Measurements from ENCODE around the gene SNX14. TPM values are rescaled to one million over a fixed set of nuclear protein-coding genes. Genes with fewer than 3 reads are reported as not detected.

SNX14 gene
- total RNA-seq, 3 donors from 2014 or later: 21.1 to 30.2 (median 25.7) TPM

DNA sequence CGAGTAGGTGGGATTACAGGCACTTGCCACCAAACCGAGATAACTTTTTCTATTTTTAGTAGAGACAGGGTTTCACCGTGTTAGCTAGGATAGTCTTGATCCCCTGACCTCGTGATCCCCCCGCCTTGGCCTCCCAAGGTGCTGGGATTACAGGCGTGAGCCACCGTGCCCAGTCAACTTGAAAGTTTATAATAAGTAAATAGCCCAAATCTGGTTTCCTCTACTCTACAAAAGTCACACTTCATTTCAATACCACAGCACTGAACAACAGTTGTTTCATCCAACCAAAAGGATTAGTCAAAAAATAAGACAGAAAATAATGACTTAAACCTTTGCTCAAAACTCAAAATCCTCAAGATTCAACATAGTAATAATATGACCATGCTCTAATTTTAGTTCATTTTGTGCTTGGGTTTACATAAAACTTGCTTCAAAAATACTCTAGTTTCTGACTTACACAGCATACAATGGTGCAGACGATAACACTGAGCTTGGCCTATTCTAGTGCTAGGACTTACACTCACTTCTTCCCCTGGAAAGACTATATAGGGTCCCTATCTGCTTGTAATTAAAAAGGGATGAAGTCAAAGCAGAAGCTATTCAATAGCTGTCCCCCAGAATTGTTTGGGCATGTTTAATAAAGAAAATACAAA, 87.1 kb downstream of the SNX14 start:
- Mint-ChIP-seq H3K4me3 (no peak overlapping the region), H3K36me3 (ENCODE audit: insufficient read depth) (peaks cover 43% of the 10 kb centered on the region), H3K4me1 (ENCODE audit: low read depth) (peaks cover 3% of the 10 kb centered on the region), H3K27me3 (ENCODE audit: low read depth) (no peaks in the 10 kb centered on the region), H3K9me3 (no peaks in the 10 kb centered on the region)
- ATAC-seq: peak; percentile 53 to 78
- DNase-seq: no peak

DNA sequence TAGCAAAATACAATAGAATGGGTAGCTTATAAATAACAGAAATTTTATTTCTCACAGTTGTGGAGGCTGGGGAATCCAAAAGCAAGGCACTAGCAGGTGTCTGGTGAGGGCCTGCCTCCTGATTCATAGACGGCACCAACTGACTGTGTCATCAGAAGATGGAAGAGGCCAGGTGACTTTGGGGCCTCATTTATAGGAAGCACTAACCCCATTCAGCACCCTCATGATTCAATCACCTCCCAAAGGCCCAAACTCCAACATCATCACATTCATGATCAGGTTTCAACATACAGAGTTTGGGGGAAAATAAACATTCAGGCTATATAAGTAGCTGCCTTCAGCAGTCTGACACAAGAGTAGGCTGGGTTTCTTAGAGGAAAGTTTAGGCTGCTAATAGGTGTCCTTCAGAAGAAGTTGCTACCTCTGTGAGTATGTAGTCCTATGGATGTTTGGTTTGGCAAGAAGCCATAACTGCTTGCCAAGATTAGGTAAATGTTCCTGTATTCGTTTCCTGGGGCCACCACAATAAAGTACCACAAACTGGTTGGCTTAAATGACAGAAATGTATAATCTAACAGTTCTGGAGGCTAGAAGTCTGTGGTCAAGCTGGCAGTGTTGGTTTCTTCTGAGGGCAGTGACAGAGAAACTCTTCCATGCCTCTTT, 94.9 kb downstream of the SNX14 start:
- Mint-ChIP-seq H3K27me3 (ENCODE audit: low read depth) (no peaks in the 10 kb centered on the region), H3K4me3 (no peak overlapping the region), H3K4me1 (ENCODE audit: low read depth) (peaks cover 18% of the 10 kb centered on the region), H3K9me3 (peaks cover 11% of the 10 kb centered on the region), H3K36me3 (ENCODE audit: insufficient read depth) (peaks cover 26% of the 10 kb centered on the region)
- DNase-seq (no peak), ATAC-seq (no peak)

- Mint-ChIP-seq H3K4me3 (no peak overlapping the region), H3K4me1 (ENCODE audit: low read depth) (peaks cover 18% of the 10 kb centered on the region), H3K9me3 (peaks cover 11% of the 10 kb centered on the region), H3K36me3 (ENCODE audit: insufficient read depth) (peaks cover 16% of the 10 kb centered on the region), H3K27me3 (ENCODE audit: low read depth) (no peaks in the 10 kb centered on the region)
- no peak for DNase-seq
- no peak for ATAC-seq
These were observed 96.8 kb downstream of the SNX14 start for GRCh38 chr6:85496856-85497255.

GRCh38 chr6:85496009-85496579, 97.6 kb downstream of the SNX14 start:
- Mint-ChIP-seq H3K4me1 (ENCODE audit: low read depth) (peaks cover 18% of the 10 kb centered on the region), H3K9me3 (peaks cover 11% of the 10 kb centered on the region), H3K27me3 (ENCODE audit: low read depth) (no peaks in the 10 kb centered on the region), H3K4me3 (no peak overlapping the region), H3K36me3 (ENCODE audit: insufficient read depth) (peaks cover 14% of the 10 kb centered on the region)
- ATAC-seq (peak in 1 of 2 donors; percentile 76), DNase-seq (no peak)

DNA sequence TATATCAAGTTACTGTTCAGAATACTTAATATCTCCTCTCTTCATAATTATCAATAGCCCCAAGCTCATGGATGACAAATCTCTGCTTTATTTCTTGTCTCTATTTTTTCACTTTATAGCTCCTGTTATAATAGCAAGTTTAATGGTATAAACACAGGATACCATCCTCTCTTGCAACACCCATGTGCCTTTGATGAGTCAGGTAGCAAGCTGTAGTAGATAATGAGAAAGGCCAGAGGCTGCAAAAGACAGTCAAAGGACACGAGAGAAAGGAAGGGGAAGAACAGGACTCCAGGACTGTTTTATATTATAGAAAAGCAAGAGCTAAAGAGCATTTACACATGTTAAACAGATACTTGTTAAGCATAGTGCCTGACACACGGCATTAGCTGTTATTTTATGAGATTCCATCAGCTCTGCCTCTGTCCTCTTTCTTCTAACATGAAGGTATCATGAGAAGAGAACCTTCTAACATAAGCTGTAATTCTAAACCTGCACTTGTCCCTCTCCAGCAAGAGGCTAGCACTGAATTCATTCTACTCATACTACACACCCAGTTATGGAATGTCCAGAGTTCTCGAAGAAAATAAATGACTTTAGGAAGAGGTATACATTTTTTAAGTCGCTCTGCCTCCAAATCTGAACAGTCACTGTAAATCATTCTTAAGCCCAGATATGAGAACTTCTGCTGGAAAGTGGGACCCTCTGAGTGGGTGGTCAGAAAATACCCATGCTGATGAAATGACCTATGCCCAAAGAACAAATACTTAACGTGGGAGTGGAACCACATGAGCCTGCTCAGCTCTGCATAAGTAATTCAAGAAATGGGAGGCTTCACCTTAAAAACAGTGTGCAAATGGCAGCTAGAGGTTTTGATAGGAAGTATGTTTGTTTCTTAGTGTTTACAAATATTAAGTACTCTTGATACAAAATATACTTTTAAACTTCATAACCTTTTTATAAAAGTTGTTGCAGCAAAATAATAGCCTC, 98.8 kb downstream of the SNX14 start:
- Mint-ChIP-seq H3K4me1 (ENCODE audit: low read depth) (peaks cover 12% of the 10 kb centered on the region), H3K36me3 (ENCODE audit: insufficient read depth) (peaks cover 10% of the 10 kb centered on the region), H3K9me3 (peaks cover 11% of the 10 kb centered on the region), H3K4me3 (no peak overlapping the region), H3K27me3 (ENCODE audit: low read depth) (no peaks in the 10 kb centered on the region)
- ATAC-seq (no peak), DNase-seq (no peak)

DNA sequence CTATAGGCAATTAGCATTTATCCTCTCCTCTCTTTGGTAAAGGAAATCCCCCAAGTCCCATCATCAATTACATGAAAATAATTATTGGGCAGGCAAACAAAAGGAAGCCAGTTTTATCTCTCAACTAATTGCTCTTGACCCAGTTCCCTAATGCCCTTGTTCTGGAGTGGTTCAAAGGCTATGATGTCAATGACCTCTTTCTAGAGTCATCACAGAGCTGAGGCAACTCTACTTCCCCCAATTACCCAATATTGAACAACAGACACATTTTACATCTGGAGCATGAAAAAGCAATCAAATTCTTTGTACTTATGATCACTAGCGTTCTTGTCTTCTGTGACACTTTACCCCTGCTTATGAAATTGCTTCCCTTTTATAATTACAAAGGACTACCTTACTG, 100.3 kb downstream of the SNX14 start:
- peaks cover 11% of the 10 kb centered on the region for H3K9me3 Mint-ChIP-seq
- H3K4me1 Mint-ChIP-seq (ENCODE audit: low read depth): peaks cover 4% of the 10 kb centered on the region
- H3K36me3 Mint-ChIP-seq (ENCODE audit: insufficient read depth): peaks cover 11% of the 10 kb centered on the region
- DNase-seq: no peak
- H3K27me3 Mint-ChIP-seq (ENCODE audit: low read depth): no peaks in the 10 kb centered on the region
- no peak overlapping the region for H3K4me3 Mint-ChIP-seq
- ATAC-seq: no peak

- H3K36me3 Mint-ChIP-seq (ENCODE audit: insufficient read depth): peaks cover 3% of the 10 kb centered on the region
- H3K27me3 Mint-ChIP-seq (ENCODE audit: low read depth): no peaks in the 10 kb centered on the region
- DNase-seq: no peak
- H3K9me3 Mint-ChIP-seq: no peaks in the 10 kb centered on the region
- no peaks in the 10 kb centered on the region for H3K4me1 Mint-ChIP-seq (ENCODE audit: low read depth)
- H3K4me3 Mint-ChIP-seq: no peak overlapping the region
- ATAC-seq: no peak
These were observed 103.0 kb downstream of the SNX14 start for GRCh38 chr6:85490516-85491248.

DNA sequence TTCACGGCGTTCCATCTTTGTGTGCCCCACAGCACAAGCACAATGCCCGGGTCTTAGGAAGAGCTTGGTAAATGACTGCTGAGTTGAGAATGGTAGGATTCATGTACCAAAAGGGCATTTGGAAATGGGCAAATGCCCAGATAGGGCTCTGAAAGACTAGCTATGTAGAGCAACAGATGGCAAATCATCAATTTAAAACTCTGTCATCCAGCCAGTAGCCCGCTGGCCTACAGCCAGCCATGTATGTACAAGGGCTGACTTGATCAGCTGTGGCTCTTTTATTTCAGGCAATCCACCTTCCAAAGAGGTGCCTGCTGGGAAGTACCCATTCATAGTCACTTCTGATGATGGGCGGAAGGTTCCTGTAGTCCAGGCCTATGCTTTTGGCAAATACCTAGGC, 108.7 kb downstream of the SNX14 start:
- ATAC-seq (no peak), DNase-seq (no peak)
- Mint-ChIP-seq H3K4me3 (no peak overlapping the region), H3K27me3 (ENCODE audit: low read depth) (peaks cover 4% of the 10 kb centered on the region), H3K36me3 (ENCODE audit: insufficient read depth) (peaks cover 2% of the 10 kb centered on the region), H3K9me3 (no peaks in the 10 kb centered on the region), H3K4me1 (ENCODE audit: low read depth) (peaks cover 10% of the 10 kb centered on the region)

DNA sequence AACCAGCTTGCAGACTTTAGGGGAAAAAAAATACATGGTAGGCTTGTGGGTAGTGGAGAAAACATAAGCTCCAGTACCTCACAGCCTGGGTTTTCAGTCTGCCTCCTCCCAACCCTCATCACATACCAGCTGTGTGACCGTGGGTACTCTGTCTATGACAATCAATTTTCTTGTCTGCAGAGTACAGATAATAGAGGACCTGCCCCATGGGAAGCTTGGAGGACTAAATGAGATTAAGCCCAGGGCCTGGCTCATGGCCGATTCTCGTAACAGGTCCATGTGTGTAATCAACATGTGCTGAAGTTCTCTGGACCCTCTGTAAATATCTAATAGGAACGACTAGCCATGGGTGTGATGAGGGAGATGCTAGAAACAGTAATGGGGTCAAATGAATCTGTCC, 109.8 kb downstream of the SNX14 start:
- no peak for ATAC-seq
- H3K9me3 Mint-ChIP-seq: no peaks in the 10 kb centered on the region
- H3K4me1 Mint-ChIP-seq (ENCODE audit: low read depth): peaks cover 10% of the 10 kb centered on the region
- H3K27me3 Mint-ChIP-seq (ENCODE audit: low read depth): peaks cover 4% of the 10 kb centered on the region
- H3K36me3 Mint-ChIP-seq (ENCODE audit: insufficient read depth): no peaks in the 10 kb centered on the region
- no peak overlapping the region for H3K4me3 Mint-ChIP-seq
- no peak for DNase-seq

GRCh38 chr6:85482905-85483700, 110.6 kb downstream of the SNX14 start:
- no peaks in the 10 kb centered on the region for H3K36me3 Mint-ChIP-seq (ENCODE audit: insufficient read depth)
- ATAC-seq (peak; percentile 88 to 89), DNase-seq (peak; percentile 83)
- H3K9me3 Mint-ChIP-seq: no peaks in the 10 kb centered on the region
- peaks cover 4% of the 10 kb centered on the region for H3K27me3 Mint-ChIP-seq (ENCODE audit: low read depth)
- no peak overlapping the region for H3K4me3 Mint-ChIP-seq
- peaks cover 10% of the 10 kb centered on the region for H3K4me1 Mint-ChIP-seq (ENCODE audit: low read depth)

DNA sequence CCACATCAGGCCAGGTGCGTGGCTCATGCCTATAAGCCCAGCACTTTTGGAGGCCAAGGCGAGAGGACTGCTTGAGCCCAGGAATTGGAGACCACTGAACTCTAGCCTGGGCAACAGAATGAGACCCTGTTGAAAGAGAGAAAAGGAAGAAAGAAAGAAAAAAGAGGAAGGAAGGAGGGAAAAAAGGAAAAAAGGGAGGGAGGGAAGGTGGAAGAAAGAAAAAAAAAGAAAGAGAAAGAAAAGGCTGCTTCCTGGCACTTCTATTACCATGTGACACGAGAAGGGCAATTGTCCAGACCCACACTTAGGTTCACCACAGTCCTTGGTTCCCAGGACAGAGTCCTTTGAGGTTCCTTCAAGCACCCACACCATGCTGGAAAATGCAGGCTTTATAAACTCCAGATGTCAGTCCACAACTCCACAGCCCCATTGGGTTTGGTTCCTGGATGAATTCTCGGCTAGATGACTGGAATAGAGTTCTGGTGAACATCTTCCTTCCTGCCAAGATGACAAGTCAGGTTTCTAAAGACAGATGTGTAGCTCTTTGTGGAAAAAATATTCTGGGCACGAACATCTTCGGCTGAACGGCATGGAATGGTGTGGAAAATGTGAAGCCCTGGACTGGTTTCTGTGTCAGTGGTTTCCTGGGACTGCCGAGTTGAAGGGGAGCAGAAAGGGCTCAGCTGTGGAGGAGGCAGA, 111.3 kb downstream of the SNX14 start:
- Mint-ChIP-seq H3K27me3 (ENCODE audit: low read depth) (peaks cover 4% of the 10 kb centered on the region), H3K4me3 (no peak overlapping the region), H3K4me1 (ENCODE audit: low read depth) (peaks cover 10% of the 10 kb centered on the region), H3K36me3 (ENCODE audit: insufficient read depth) (no peaks in the 10 kb centered on the region), H3K9me3 (no peaks in the 10 kb centered on the region)
- peak in 1 of 2 donors; percentile 15 for ATAC-seq
- no peak for DNase-seq

DNA sequence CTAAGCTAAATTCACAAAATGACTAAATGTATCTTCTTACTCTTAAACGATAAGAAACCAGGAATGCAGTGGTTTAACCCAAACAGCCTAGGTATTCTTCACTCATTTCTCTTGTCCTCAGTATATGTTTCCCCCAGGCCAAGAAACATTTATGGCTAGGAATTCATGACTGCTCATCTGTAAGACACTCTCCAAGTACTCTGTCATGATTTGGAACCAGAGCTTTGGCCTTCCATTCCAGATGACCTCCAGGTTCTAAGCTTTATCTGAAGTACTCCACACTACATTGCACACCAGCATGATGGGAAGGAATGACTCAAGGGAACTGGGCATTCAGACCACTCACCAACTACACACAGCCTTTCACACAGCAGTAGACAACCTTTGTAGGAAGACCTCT, 114.5 kb downstream of the SNX14 start:
- Mint-ChIP-seq H3K27me3 (ENCODE audit: low read depth) (peaks cover 10% of the 10 kb centered on the region), H3K4me1 (ENCODE audit: low read depth) (peaks cover 10% of the 10 kb centered on the region), H3K4me3 (no peak overlapping the region), H3K36me3 (ENCODE audit: insufficient read depth) (no peaks in the 10 kb centered on the region), H3K9me3 (no peaks in the 10 kb centered on the region)
- no peak for ATAC-seq
- DNase-seq: no peak

GRCh38 chr6:85476532-85476931, 117.1 kb downstream of the SNX14 start:
- Mint-ChIP-seq H3K36me3 (ENCODE audit: insufficient read depth) (no peaks in the 10 kb centered on the region), H3K4me1 (ENCODE audit: low read depth) (peaks cover under 1% of the 10 kb centered on the region), H3K27me3 (ENCODE audit: low read depth) (peaks cover 5% of the 10 kb centered on the region), H3K4me3 (no peak overlapping the region), H3K9me3 (no peaks in the 10 kb centered on the region)
- no peak for ATAC-seq
- no peak for DNase-seq

All from activated T-cell treated with anti-CD3 and anti-CD28 coated beads, Interleukin-2, amount 50 U/mL, for 4 hours (primary cell).